SK-N-MC (cell line): ENCODE results near the gene DNAJB14.

Source experiments
- DNase-seq: peaks from one replicate; pipeline ENCODE4 v3.0.0-alpha.2; 2011; ENCODE audit warnings: low read depth, low spot score
- H3K27ac ChIP-seq: fragments of 200-600 bp; sonication (generic); 2 replicates; pipeline ENCODE4 v1.5.1; 2016; ENCODE audit warnings: mixed run types
- H3K36me3 ChIP-seq: fragments of 200-600 bp; sonication (generic); 2 replicates; pipeline ENCODE4 v1.6.1; 2017; ENCODE audit warnings: antibody characterized with exemption, low read length, mixed read lengths; ENCODE audit not compliant: insufficient read depth
- H3K4me3 ChIP-seq: fragments of 200-600 bp; sonication (generic); 2 replicates; pipeline ENCODE4 v1.5.1; 2016
- H3K9ac ChIP-seq: fragments of 200-600 bp; sonication (generic); 2 replicates; pipeline ENCODE4 v1.8.0; 2017; ENCODE audit warnings: mixed run types, mixed read lengths; ENCODE audit not compliant: insufficient read length
- H3K9me3 ChIP-seq: fragments of 200-600 bp; sonication (generic); 2 replicates; pipeline ENCODE4 v1.6.1; 2017; ENCODE audit warnings: low read depth, mild to moderate bottlenecking, antibody characterized with exemption, low read length, moderate library complexity, mixed read lengths
- EZH2 ChIP-seq: fragments of 200-600 bp; sonication (generic); IDR thresholded peaks from one replicate; pipeline ENCODE4 v1.6.1; 2017; ENCODE audit warnings: antibody characterized with exemption
- FOXP2 ChIP-seq: optimal IDR thresholded peaks from 2 replicates; pipeline ENCODE3; 2011; ENCODE audit warnings: mild to moderate bottlenecking, moderate library complexity; ENCODE audit not compliant: insufficient read depth; ENCODE audit errors: extremely low read length, control extremely low read depth
- POLR2AphosphoS5 ChIP-seq: IDR thresholded peaks from 2 replicates; pipeline ENCODE4 v1.6.1; 2012; ENCODE audit warnings: mild to moderate bottlenecking, low read depth, low read length, borderline replicate concordance

DNAJB14 gene

DNA sequence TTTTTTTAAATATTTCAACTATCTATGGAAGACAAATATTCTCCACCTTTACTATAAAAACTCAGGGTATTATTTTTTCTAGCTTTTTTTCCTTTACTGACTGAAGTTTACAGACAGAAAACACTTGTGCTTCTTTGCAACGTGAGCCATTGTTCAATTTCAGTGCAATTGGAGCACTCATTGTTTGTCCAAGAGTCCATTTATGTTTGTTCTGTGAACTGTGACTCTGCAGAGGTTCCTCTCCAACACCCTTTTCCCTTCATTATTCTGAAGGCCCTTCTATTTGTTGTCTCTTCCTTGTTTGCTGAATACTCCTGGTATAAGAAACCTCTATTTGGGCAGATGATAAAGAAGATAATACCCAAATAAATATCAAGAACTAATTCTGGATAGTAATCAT is 92.4 kb downstream of the DNAJB14 start:
- TF ChIP-seq EZH2 (no peak), POLR2AphosphoS5 (no peak), FOXP2 (no peak)
- H3K9ac ChIP-seq: no peak overlapping the region
- DNase-seq: no peak
- H3K36me3 ChIP-seq: no peaks in the 10 kb centered on the region
- no peaks in the 10 kb centered on the region for H3K9me3 ChIP-seq
- H3K4me3 ChIP-seq: no peak overlapping the region
- H3K27ac ChIP-seq: no peak overlapping the region

DNA sequence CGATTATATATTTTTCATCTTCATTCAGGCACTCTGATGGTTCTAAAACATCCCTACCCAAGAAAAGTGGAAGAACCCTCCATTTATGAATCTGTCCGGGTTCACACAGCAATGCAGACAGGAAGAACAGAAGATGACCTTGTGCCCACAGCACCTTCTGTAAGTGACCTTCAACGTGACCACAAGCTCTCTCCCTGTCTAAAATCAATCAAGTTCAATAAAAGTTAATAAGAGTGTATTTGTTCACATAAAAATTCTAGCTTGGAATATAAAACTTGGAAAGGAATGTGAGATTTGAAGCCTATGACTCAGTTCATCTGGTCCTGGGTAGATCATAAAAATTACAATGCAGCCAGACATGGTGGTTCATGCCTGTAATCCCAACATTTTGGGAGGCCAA is 93.2 kb downstream of the DNAJB14 start:
- Histone ChIP-seq H3K9me3 (no peaks in the 10 kb centered on the region), H3K4me3 (no peak overlapping the region), H3K27ac (no peak overlapping the region), H3K9ac (no peak overlapping the region), H3K36me3 (no peaks in the 10 kb centered on the region)
- no peak for DNase-seq
- TF ChIP-seq POLR2AphosphoS5 (no peak), EZH2 (no peak), FOXP2 (no peak)

DNA sequence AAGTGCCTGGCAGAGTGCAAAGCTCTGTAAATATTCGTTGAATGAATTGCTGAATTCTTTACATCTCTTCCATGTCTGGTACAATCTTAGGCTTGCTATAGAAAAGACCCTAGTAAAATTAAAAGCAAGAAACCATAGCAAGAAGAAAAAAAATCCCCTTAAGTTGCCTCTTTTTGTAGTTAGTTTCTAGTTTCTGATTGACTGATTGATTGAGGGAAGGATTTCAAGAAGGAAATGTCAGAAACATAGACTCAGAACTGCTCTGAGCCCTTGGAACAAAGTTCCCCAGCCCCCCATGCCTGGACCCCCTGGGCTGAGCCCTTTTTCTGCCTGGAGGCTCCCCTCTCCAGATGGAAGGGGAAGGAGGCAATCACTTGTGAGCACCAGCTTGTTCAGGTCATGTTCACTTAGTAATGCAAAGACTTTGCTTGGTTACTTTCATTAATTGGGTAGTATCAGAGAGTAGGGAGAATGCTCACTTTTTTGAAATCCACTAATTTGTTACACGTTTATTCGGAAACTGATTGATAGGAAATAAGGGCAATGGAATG is 94.1 kb downstream of the DNAJB14 start:
- DNase-seq: no peak
- no peaks in the 10 kb centered on the region for H3K9me3 ChIP-seq
- TF ChIP-seq EZH2: no peak
- no peak for TF ChIP-seq FOXP2
- no peak for TF ChIP-seq POLR2AphosphoS5
- H3K9ac ChIP-seq: no peak overlapping the region
- H3K4me3 ChIP-seq: no peak overlapping the region
- H3K36me3 ChIP-seq: no peaks in the 10 kb centered on the region
- H3K27ac ChIP-seq: no peak overlapping the region

DNA sequence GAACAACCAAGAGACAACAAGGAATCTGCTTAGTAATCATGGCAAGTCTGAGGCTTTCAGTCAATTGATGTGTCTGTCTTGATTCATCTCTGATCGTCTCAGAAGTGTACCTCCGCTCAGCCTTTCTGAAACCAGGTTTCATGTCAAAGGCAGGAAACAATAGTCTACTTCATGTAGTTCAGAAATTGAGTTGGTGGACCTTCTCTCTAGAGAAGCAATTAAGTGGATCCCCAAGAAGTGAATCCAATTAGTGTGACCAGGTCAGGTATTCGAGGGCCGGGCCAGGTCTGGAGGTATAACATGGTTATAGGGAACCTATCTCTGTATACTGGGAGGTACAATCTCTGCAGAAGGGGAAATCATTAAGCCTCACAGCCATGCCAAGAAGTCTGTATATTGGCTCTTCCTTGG is 97.8 kb downstream of the DNAJB14 start:
- DNase-seq: no peak
- Histone ChIP-seq H3K9ac (no peak overlapping the region), H3K27ac (no peak overlapping the region), H3K36me3 (no peaks in the 10 kb centered on the region), H3K9me3 (no peaks in the 10 kb centered on the region), H3K4me3 (no peak overlapping the region)
- TF ChIP-seq EZH2 (no peak), FOXP2 (no peak), POLR2AphosphoS5 (no peak)

DNA sequence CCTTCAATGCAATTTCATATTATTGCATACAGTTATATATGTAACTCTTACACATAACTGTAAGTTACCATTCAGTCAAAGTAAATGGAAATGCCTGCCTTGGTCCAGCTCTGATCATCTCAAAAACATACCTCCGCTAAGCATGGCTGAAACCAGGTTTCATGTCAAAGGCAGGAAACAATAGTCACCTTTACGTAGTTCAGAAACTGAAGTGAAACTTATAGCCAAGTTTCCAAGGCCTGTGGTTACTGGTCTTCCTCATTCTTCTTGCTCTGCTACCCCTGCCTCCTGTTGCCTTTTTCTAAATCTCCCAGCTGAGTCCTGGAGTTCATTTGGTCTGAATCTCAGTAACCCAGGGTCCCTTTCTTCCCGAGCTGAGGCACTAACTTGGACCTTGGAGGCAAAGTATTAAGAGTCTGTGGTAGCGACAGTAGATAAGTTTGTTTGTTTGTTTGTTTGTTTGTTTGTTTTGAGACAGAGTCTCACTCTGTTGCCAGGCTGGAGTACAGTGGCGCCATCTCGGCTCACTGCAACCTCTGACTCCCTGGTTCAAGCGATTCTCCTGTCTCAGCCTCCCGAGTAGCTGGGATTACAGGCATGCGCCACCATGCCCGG is 98.9 kb downstream of the DNAJB14 start:
- Histone ChIP-seq H3K9ac (no peak overlapping the region), H3K9me3 (no peaks in the 10 kb centered on the region), H3K27ac (no peak overlapping the region), H3K4me3 (no peak overlapping the region), H3K36me3 (no peaks in the 10 kb centered on the region)
- no peak for TF ChIP-seq POLR2AphosphoS5
- DNase-seq: no peak

DNA sequence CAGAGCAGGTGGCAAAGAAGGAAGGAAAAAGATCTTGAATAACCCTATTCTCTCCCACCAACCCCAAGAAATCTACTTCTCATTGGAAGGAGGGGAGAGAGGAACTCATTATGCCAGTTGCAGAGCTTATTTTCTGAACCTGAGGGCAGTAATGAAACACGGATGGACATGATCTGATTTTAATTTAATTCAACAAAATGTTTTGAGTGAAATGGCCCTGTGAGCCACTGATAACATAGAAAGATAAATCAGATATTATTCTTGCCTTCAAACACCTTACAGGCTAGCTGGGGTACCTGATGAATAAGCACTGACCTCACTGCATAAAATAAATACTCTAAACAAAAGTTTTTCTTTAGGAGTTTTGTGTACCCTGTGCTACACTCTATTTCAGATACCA is 99.5 kb downstream of the DNAJB14 start:
- Histone ChIP-seq H3K36me3 (no peaks in the 10 kb centered on the region), H3K27ac (no peak overlapping the region), H3K9me3 (no peaks in the 10 kb centered on the region), H3K4me3 (no peak overlapping the region), H3K9ac (no peak overlapping the region)
- no peak for TF ChIP-seq FOXP2
- no peak for TF ChIP-seq POLR2AphosphoS5
- TF ChIP-seq EZH2: no peak
- no peak for DNase-seq
